DND-41 (cell line): ENCODE results near the gene EIF4G3.

ENCODE experiments used
- EZH2 ChIP-seq: IDR thresholded peaks from 3 replicates; pipeline ENCODE4 v1.6.1; 2012; ENCODE audit warnings: borderline replicate concordance, low read depth, mild to moderate bottlenecking, moderate library complexity, low read length, inconsistent platforms; ENCODE audit not compliant: severe bottlenecking
- TF ChIP-seq, protein P1 (sequence below): IDR thresholded peaks from 2 replicates; pipeline ENCODE4 v1.5.1; 2012; ENCODE audit warnings: borderline replicate concordance, low read length, moderate library complexity, mild to moderate bottlenecking; ENCODE audit not compliant: poor library complexity, severe bottlenecking; ENCODE audit errors: extremely low read depth

DNA sequence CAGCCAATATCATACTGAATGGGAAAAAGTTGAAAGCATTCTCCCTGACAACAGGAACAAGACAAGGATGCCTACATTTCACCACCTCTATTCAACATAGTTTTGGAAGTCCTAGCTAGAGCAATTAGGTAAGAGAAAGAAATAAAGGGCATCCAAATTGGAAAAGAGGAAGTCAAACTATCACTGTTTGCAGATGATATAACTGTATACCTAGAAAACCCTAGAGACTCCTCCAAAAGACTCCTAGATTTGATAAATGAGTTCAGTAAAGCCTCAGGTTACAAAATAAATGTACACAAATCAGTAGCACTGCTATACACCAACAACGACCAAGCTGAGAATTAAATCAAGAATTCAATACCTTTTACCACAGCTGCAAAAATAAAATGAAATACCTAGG is 218.3 kb downstream of the EIF4G3 start:
- TF ChIP-seq, protein P1, sequence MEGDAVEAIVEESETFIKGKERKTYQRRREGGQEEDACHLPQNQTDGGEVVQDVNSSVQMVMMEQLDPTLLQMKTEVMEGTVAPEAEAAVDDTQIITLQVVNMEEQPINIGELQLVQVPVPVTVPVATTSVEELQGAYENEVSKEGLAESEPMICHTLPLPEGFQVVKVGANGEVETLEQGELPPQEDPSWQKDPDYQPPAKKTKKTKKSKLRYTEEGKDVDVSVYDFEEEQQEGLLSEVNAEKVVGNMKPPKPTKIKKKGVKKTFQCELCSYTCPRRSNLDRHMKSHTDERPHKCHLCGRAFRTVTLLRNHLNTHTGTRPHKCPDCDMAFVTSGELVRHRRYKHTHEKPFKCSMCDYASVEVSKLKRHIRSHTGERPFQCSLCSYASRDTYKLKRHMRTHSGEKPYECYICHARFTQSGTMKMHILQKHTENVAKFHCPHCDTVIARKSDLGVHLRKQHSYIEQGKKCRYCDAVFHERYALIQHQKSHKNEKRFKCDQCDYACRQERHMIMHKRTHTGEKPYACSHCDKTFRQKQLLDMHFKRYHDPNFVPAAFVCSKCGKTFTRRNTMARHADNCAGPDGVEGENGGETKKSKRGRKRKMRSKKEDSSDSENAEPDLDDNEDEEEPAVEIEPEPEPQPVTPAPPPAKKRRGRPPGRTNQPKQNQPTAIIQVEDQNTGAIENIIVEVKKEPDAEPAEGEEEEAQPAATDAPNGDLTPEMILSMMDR = no peak
- no peak for TF ChIP-seq EZH2
